ENCODE results near the gene KIF2C.

- TF ChIP-seq HDGF (IDR thresholded peaks at IDR 0.05; ENCODE audit: borderline replicate concordance) = no peak
- no peak for TF ChIP-seq NFRKB (IDR thresholded peaks at IDR 0.05)
- no peak for TF ChIP-seq TARDBP (IDR thresholded peaks at IDR 0.05)
- TF ChIP-seq SUZ12 (IDR thresholded peaks at IDR 0.05) = no peak
- no peak for TF ChIP-seq BHLHE40 (IDR thresholded peaks at IDR 0.05; ENCODE audit: borderline replicate concordance)
- no peak for TF ChIP-seq PKNOX1 (IDR thresholded peaks at IDR 0.05)
- TF ChIP-seq SP1 (IDR thresholded peaks at IDR 0.05) = no peak
- TF ChIP-seq FOXM1 (IDR thresholded peaks at IDR 0.05; ENCODE audit: borderline replicate concordance) = no peak
- no peak for TF ChIP-seq ZNF384 (IDR thresholded peaks at IDR 0.05)
- TF ChIP-seq FOXA1 (IDR thresholded peaks at IDR 0.05) = no peak
- no peak for TF ChIP-seq FOXK2 (IDR thresholded peaks at IDR 0.05)
- TF ChIP-seq LEF1 (IDR thresholded peaks at IDR 0.05; ENCODE audit: borderline replicate concordance) = no peak
- no peak for TF ChIP-seq ELF4 (IDR thresholded peaks at IDR 0.05)
- no peak for TF ChIP-seq ARNT (IDR thresholded peaks at IDR 0.05)
Measured at GRCh38 chr1:44801491-44802305, 62.1 kb downstream of the KIF2C start.

Measured in HEK293T (cell line).